K562 (cell line): ENCODE measurements around the gene LRRC27. TPM values are rescaled to one million over a fixed set of nuclear protein-coding genes. Genes with fewer than 3 reads are reported as not detected.

Source experiments
- CBX8 ChIP-seq: fragments of 200-600 bp; sonication (generic); IDR thresholded peaks from 2 replicates; pipeline ENCODE4 v1.6.1; 2012; ENCODE audit warnings: borderline replicate concordance, mixed run types, low read depth, mild to moderate bottlenecking, moderate library complexity, mixed read lengths, low read length, control low read depth, inconsistent platforms; ENCODE audit not compliant: poor library complexity, severe bottlenecking; ENCODE audit errors: extremely low read depth
- CHD2 ChIP-seq: IDR thresholded peaks from 2 replicates; pipeline ENCODE4 v1.6.1; 2011; ENCODE audit warnings: low read depth, low read length
- EGR1 ChIP-seq: fragments of 450-650 bp; conservative IDR thresholded peaks from 2 replicates; pipeline ENCODE4 v1.6.1; 2017; ENCODE audit warnings: mild to moderate bottlenecking
- EHMT2 ChIP-seq: fragments of 450-650 bp; IDR thresholded peaks from 2 replicates; pipeline ENCODE4 v1.6.1; 2018; ENCODE audit warnings: antibody characterized with exemption
- FOXP1 ChIP-seq: sonication (generic); formaldehyde crosslinking; IDR thresholded peaks from 2 replicates; pipeline ENCODE4 v1.8.0; 2022; ENCODE audit warnings: mild to moderate bottlenecking, missing genetic modification reagents
- GATAD2B ChIP-seq: fragments of 450-650 bp; IDR thresholded peaks from 2 replicates; pipeline ENCODE4 v1.6.1; 2017; ENCODE audit warnings: mild to moderate bottlenecking, borderline replicate concordance
- MBD2 ChIP-seq: sonication (generic); IDR thresholded peaks from 2 replicates; pipeline ENCODE4 v1.6.1; 2016; ENCODE audit warnings: low read depth, borderline replicate concordance
- NCOA2 ChIP-seq, 2 experiments: fragments of 450-650 bp; IDR thresholded peaks; 2 replicates each; pipeline ENCODE4 v1.6.1; 2018; ENCODE audit warnings: mild to moderate bottlenecking in 2 of 2, moderate library complexity in 1 of 2; ENCODE audit not compliant: partially characterized antibody in 2 of 2
- NFIC ChIP-seq: fragments of 450-650 bp; IDR thresholded peaks from 2 replicates; pipeline ENCODE4 v1.6.1; 2017; ENCODE audit warnings: mild to moderate bottlenecking, inconsistent platforms
- RBM34 ChIP-seq: fragments of 200-400 bp; formaldehyde crosslinking; IDR thresholded peaks from 2 replicates; pipeline ENCODE4 v1.6.1; 2018; ENCODE audit warnings: low read length, borderline replicate concordance; ENCODE audit not compliant: insufficient read depth
- ZNF431 ChIP-seq: sonication (generic); formaldehyde crosslinking; IDR thresholded peaks from 2 replicates; pipeline ENCODE4 v1.8.0; 2022; ENCODE audit warnings: mild to moderate bottlenecking, missing genetic modification reagents
- polyA plus RNA-seq, 8 experiments: library from polyadenylated mRNA; depleted of rRNA in 4 of 8; stranded (reverse) in 5 of 8; unstranded in 3 of 8; fragments of >200 nt; fragmentation: Nextera tagmentation in 2 of 8; fragmentation: Illumina TruSeq in 1 of 8; extraction: Ambion mirVana in 2 of 8; extraction: Trizol in 1 of 8; gene quantifications; 2 replicates each; pipeline versions ENCODE4 v1.2.1 to v1.2.3, GENCODE V29; 2011 to 2014; ENCODE audit warnings: inconsistent platforms in 1 of 8, missing spikeins in 1 of 8
- total RNA-seq, 7 experiments: library from RNA; depleted of rRNA in 6 of 7; stranded (reverse); fragments of >200 nt in 6 of 7; fragmentation: Illumina TruSeq in 2 of 7; extraction: Trizol in 2 of 7; gene quantifications; 2 replicates each; pipeline versions ENCODE4 v1.2.1 to v1.2.3, GENCODE V29; 2011 to 2021; ENCODE audit warnings: low replicate concordance in 1 of 7
- TF ChIP-seq, protein P1 (sequence below): fragments of 450-650 bp; IDR thresholded peaks from 2 replicates; pipeline ENCODE4 v1.6.1; 2016; ENCODE audit warnings: low read depth
- TF ChIP-seq, protein P2 (sequence below): fragments of 250-450 bp; sonication (Bioruptor Pico); IDR thresholded peaks from 2 replicates; pipeline ENCODE4 v1.4.0; 2020
- TF ChIP-seq, protein P3 (sequence below): fragments of 150-350 bp; IDR thresholded peaks from 2 replicates; pipeline ENCODE4 v1.6.1; 2014; ENCODE audit warnings: low read depth, mild to moderate bottlenecking, low read length, borderline replicate concordance
- TF ChIP-seq, protein P4 (sequence below): fragments of 450-650 bp; formaldehyde crosslinking; conservative IDR thresholded peaks from 2 replicates; pipeline ENCODE4 v1.4.0; 2022; ENCODE audit warnings: mild to moderate bottlenecking, missing genetic modification characterization

The LRRC27 gene
- total and polyA plus RNA-seq, 9 of the 15 experiments (the other 6 are each of a cell fraction or from before 2014, with no cell fraction given) = 0.10 to 2.7 (median 1.4) TPM

DNA sequence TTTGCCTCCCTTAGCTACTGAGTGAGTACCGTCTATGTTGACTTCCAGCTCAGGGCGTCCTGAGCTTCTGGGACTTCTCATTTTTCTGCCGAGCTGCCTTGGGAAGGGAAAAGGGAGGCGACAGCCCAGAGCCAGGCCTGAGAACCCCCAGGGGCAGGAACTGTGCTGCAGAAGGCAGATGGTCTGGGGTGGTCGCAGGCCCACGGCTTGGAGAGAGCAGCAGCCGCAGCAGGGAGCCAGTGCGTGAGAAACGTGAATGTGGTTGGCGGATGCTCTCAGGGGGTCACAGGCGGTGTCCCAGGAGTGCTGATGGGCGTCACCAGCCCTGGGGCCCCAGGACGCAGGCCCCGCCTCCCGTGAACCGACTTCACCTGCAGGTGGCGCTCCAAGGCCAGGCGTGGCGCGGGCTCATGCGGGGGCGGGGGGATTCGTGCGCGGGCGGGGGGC lies 55.8 kb downstream of the LRRC27 start (continued):
- TF ChIP-seq, protein P1, sequence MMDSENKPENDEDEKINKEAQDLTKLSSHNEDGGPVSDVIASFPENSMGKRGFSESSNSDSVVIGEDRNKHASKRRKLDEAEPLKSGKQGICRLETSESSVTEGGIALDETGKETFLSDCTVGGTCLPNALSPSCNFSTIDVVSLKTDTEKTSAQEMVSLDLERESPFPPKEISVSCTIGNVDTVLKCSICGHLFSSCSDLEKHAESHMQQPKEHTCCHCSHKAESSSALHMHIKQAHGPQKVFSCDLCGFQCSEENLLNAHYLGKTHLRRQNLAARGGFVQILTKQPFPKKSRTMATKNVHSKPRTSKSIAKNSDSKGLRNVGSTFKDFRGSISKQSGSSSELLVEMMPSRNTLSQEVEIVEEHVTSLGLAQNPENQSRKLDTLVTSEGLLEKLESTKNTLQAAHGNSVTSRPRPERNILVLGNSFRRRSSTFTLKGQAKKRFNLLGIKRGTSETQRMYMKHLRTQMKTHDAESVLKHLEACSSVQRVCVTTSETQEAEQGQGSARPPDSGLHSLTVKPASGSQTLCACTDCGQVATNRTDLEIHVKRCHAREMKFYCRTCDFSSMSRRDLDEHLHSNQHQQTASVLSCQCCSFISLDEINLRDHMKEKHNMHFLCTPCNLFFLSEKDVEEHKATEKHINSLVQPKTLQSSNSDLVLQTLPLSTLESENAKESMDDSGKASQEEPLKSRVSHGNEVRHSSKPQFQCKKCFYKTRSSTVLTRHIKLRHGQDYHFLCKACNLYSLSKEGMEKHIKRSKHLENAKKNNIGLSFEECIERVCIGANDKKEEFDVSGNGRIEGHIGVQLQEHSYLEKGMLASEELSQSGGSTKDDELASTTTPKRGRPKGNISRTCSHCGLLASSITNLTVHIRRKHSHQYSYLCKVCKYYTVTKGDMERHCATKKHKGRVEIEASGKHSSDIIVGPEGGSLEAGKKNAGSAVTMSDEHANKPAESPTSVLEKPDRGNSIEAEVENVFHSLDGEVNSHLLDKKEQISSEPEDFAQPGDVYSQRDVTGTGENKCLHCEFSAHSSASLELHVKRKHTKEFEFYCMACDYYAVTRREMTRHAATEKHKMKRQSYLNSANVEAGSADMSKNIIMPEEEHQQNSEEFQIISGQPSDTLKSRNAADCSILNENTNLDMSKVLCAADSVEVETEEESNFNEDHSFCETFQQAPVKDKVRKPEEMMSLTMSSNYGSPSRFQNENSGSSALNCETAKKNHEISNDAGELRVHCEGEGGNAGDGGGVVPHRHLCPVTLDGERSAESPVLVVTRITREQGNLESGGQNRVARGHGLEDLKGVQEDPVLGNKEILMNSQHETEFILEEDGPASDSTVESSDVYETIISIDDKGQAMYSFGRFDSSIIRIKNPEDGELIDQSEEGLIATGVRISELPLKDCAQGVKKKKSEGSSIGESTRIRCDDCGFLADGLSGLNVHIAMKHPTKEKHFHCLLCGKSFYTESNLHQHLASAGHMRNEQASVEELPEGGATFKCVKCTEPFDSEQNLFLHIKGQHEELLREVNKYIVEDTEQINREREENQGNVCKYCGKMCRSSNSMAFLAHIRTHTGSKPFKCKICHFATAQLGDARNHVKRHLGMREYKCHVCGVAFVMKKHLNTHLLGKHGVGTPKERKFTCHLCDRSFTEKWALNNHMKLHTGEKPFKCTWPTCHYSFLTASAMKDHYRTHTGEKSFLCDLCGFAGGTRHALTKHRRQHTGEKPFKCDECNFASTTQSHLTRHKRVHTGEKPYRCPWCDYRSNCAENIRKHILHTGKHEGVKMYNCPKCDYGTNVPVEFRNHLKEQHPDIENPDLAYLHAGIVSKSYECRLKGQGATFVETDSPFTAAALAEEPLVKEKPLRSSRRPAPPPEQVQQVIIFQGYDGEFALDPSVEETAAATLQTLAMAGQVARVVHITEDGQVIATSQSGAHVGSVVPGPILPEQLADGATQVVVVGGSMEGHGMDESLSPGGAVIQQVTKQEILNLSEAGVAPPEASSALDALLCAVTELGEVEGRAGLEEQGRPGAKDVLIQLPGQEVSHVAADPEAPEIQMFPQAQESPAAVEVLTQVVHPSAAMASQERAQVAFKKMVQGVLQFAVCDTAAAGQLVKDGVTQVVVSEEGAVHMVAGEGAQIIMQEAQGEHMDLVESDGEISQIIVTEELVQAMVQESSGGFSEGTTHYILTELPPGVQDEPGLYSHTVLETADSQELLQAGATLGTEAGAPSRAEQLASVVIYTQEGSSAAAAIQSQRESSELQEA = no peak
- TF ChIP-seq, protein P2, sequence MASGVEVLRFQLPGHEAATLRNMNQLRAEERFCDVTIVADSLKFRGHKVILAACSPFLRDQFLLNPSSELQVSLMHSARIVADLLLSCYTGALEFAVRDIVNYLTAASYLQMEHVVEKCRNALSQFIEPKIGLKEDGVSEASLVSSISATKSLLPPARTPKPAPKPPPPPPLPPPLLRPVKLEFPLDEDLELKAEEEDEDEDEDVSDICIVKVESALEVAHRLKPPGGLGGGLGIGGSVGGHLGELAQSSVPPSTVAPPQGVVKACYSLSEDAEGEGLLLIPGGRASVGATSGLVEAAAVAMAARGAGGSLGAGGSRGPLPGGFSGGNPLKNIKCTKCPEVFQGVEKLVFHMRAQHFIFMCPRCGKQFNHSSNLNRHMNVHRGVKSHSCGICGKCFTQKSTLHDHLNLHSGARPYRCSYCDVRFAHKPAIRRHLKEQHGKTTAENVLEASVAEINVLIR (CRISPR knock-in tag) = no peak
- TF ChIP-seq ZNF431 = no peak
- peak; percentile 70 for TF ChIP-seq EGR1
- no peak for TF ChIP-seq MBD2
- no peak for TF ChIP-seq NCOA2 (IDR thresholded peaks at IDR 0.05; ENCODE audit: partially characterized antibody in 2 of 2)
- no peak for TF ChIP-seq CBX8
- no peak for TF ChIP-seq RBM34
- TF ChIP-seq CHD2 = no peak
- TF ChIP-seq NFIC = no peak
- TF ChIP-seq, protein P3, sequence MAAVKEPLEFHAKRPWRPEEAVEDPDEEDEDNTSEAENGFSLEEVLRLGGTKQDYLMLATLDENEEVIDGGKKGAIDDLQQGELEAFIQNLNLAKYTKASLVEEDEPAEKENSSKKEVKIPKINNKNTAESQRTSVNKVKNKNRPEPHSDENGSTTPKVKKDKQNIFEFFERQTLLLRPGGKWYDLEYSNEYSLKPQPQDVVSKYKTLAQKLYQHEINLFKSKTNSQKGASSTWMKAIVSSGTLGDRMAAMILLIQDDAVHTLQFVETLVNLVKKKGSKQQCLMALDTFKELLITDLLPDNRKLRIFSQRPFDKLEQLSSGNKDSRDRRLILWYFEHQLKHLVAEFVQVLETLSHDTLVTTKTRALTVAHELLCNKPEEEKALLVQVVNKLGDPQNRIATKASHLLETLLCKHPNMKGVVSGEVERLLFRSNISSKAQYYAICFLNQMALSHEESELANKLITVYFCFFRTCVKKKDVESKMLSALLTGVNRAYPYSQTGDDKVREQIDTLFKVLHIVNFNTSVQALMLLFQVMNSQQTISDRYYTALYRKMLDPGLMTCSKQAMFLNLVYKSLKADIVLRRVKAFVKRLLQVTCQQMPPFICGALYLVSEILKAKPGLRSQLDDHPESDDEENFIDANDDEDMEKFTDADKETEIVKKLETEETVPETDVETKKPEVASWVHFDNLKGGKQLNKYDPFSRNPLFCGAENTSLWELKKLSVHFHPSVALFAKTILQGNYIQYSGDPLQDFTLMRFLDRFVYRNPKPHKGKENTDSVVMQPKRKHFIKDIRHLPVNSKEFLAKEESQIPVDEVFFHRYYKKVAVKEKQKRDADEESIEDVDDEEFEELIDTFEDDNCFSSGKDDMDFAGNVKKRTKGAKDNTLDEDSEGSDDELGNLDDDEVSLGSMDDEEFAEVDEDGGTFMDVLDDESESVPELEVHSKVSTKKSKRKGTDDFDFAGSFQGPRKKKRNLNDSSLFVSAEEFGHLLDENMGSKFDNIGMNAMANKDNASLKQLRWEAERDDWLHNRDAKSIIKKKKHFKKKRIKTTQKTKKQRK = no peak
- no peak for TF ChIP-seq GATAD2B
- TF ChIP-seq, protein P4, sequence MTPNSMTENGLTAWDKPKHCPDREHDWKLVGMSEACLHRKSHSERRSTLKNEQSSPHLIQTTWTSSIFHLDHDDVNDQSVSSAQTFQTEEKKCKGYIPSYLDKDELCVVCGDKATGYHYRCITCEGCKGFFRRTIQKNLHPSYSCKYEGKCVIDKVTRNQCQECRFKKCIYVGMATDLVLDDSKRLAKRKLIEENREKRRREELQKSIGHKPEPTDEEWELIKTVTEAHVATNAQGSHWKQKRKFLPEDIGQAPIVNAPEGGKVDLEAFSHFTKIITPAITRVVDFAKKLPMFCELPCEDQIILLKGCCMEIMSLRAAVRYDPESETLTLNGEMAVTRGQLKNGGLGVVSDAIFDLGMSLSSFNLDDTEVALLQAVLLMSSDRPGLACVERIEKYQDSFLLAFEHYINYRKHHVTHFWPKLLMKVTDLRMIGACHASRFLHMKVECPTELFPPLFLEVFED (CRISPR knock-in tag) = no peak
- no peak for TF ChIP-seq EHMT2
- no peak for TF ChIP-seq FOXP1 (CRISPR knock-in tag)
